ENCODE measurements around the gene LGALS8.
"Not testable (repeated sequence)": the region's sequence is repeated elsewhere in the genome, so short reads cannot be mapped to it uniquely, and the experiment has no call there.

Gene LGALS8

DNA sequence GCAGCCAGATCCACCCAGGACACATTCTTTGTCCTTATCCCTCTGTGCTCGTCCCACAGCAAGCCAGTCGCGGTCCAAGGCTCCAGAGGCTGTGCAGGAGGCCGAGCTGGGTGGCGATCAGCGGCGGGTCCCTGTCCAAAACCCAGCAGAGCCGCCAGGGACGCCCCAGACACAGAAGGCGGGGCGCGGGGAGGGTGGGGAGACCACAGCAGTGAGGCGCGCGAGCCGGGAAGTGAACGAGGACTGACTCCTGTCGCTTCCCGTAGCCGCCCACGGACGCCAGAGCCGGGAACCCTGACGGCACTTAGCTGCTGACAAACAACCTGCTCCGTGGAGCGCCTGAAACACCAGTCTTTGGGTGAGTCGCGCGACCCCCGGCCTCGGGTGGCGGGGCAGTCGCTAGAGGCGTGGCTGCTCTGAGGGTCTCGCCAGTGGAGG is at the start of gene LGALS8:
TSS of gene LGALS8 (plus strand) at position 279 of the 438 bp plus-strand sequence. CDS start 2,089 bp downstream, outside the sequence.
- DNase-seq (ENCODE audit: low read depth), result peak; percentile 90

DNA sequence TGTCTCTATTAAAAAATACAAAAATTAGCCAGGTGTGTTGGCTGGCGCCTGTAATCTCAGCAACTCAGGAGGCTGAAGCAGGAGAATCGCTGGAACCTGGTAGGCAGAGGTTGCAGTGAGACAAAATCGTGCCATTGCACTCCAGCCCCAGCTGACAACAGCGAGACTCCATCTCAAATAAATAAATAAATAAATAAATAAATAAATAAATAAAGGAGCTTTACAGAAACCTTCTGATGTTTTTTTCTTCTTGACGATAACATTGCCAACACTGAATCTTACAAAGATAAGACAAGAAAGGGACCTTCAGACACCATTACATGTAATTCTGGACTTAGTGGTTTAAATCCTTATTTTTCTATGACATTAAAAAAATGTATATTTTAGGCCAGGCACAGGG is 47.8 kb upstream of the LGALS8 start:
- DNase-seq (ENCODE audit: low read depth), result no peak

DNA sequence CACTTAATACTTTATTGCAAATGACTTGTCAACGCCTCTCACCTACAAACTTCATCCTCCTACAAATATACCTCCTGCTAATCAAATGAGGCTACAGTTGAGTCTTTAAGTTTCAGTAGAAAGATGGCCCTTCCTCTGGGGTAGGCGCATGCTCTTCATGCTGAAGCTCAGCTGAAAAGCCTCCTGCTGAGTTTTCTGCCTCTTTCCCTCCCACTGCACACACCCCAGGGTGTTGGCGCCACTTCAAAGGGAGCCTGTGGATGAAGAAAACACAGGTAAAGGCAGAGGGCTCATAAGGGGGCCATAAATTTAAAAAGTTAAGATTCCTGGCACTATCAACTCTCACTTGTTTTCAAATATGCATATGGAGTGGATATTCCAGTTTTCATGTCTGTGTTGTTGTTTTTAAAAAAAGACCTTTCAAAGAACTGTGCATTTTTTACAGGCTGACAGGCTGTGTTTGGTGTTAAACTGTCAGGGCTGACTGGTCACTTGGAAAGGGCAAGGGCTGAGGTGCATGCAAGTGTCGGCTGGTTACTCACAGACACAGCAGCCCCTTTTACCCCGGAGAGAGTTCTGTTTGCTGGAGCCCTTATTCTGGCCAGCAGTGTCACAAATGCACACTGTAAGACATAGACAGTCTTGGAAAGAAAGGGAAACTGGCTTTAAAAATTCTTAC is 42.9 kb upstream of the LGALS8 start:
- DNase-seq (ENCODE audit: low read depth), result no peak

DNA sequence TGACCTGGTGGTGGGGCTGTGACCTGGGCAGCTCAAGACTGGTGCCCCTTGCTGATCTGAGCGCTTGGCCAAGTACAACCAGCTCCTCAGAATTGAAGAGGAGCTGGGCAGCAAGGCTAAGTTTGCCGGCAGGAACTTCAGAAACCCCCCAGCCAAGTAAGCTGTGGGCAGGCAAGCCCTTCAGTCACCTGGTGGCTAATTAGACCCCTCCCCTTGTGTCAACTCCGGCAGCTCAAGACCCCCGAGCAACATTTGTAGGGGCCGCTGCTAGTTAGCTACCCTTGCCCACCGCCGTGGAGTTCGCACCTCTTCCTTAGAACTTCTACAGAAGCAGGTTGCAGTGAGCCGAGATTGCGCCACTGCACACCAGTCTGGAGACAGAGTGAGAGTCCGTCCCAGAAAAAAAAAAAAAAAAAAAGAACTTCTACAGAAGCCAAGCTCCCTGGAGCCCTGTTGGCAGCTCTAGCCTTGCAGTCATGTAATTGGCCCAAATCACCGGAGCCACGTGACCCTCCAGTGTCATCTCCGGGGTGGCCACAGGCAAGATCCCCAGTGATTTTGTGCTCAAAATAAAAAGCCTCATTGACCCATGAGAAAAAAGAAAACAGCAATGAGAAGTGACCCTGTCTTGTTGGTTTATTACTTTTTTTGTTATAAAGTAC is 39.3 kb upstream of the LGALS8 start:
- no peak for DNase-seq (ENCODE audit: low read depth)

DNA sequence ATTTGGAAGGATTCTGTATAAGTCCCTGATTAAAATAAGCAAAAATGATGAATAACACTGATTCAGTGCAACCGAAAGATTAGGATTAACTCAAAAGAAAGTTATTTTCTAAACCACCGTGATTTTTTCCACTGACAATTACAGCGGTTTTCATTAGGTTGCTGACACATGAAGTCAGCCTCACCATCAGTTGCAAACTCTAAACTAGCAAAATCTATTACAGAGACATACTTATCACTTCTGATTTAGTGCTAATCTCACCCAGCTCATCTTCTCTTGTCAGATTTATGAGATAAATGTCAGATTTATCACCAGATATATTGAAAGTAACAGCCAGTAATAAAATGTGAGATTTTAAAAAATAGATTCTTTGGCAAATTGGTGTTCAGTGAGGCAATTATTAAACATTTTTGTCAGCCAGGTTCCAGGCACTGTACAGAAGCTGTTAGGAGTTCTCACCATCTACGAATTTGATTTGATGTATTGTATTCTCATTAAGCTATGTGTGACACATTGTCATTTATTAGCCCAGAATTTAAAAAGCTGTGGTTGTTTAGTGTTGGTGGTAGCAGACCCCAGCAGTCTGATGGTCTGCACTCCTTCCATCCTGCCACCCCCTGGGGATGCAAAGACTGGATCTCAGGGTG is 37.3 kb upstream of the LGALS8 start:
- no peak for DNase-seq (ENCODE audit: low read depth)

DNA sequence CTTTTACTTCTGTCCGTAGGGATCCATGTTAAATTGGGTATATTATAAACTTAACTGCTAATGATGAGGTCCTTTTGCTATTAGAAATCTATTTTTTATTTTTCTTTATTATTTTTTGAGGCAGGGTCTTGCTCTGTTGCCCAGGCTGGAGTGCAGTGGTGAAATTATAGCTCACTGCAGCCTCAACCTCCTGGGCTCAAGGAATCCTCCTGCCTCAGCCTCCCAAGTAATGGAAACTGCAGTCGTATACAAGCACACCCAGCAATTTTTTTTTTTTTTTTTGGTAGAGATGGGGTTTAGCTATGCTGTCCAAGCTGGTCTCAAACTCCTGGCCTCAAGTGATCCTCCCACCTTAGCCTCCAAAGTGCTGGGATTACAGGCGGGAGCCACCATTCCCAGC is 34.6 kb upstream of the LGALS8 start:
- not testable (repeated sequence) for DNase-seq (ENCODE audit: low read depth)

DNA sequence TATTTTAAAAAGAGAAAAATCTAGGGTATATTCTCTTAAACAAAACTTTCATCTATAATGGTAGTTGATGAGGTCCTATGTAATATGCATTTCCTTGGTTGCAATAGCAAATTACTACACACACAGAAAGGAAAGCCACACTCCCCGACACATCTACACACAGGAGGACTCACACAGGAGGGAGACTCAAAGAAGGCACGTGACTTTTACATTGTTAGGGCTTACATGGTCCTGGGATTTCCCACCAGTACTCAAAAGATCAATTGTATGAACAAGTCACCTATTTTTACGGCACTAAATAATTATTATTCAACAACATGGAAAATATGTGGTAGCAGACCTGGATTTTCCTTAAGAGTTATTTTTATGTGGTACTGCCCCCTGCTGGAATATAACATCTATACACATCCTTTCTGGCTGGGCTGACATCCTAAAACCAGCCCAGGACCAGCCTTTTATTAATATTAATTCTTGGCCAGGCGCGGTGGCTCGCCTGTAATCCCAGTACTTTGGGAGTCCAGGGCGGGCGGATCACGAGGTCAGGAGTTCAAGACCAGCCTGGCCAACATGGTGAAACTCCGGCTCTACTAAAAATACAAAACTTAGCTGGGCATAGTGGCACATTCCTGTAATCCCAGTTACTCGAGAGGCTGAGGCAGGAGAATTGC is 33.9 kb upstream of the LGALS8 start:
- peak; percentile 70 for DNase-seq (ENCODE audit: low read depth)

DNA sequence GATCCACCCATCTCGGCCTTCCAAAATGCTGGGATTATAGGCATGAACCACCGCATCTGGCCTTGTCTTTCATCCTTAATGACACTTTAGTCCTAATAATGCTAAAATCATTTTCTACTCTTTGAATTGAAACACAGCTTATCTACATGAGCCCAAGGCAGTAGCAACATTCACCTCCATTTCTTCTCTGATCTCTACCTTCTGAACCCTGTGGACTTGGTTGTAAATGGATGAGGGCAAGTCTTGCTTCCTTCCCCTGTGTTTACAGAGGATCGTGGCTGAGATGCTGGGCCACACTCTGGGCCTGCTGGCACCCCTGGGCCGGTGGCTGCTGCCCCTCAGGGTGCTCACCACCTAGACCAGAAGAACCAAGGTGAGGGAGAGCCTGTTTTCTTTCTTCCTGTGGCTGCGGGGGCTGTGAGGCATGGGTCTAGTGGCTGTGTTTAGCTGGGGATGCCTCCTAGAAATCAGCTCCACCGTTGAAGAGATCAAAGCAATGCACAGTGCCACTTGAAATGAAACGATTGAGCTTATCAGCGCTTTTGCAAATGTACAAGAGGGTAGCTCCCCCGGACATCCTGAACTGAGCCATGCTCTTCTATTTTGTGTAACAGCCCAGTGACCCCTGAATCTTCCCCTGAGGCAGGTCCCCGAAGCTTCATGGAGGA is 32.2 kb upstream of the LGALS8 start:
- no peak for DNase-seq (ENCODE audit: low read depth)

DNA sequence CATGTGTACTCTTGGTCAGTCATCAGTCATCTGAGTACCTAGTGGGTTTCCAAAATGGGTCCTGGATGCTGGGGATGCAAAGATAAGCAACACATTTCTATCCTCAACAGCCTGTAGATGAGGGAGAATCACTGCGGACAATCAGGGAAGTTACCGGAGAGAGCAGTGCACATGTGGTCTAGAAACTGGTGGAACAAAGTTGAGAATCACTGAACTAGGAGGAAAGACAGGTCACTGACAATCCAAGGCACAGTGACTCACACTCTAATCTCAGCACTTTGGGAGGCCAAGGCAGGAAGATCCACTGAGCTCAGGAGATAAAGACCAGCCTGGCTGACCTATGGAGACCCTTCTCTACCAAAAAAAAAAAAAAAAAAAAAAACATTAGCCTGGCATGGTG is 31.4 kb upstream of the LGALS8 start:
- no peak for DNase-seq (ENCODE audit: low read depth)

DNA sequence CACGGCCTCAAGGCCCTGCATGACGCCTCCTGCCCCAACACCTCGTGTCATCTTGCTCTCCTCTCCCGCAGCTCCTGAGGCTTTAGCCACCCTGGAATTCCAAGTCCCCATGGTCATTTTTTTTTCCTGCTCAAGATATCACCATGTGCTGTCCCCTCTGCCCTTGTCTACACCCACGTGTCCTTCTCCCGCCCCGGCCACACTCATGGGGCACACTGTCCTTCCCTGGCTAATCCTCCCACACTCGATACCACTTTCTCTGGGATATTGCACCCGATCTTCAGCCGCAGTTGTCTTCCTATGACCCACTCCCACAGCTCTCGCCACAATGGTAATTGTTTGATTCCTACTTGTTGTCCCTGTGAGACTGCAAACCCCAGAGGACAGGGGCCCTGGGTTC is 29.7 kb upstream of the LGALS8 start:
- no peak for DNase-seq (ENCODE audit: low read depth)

DNA sequence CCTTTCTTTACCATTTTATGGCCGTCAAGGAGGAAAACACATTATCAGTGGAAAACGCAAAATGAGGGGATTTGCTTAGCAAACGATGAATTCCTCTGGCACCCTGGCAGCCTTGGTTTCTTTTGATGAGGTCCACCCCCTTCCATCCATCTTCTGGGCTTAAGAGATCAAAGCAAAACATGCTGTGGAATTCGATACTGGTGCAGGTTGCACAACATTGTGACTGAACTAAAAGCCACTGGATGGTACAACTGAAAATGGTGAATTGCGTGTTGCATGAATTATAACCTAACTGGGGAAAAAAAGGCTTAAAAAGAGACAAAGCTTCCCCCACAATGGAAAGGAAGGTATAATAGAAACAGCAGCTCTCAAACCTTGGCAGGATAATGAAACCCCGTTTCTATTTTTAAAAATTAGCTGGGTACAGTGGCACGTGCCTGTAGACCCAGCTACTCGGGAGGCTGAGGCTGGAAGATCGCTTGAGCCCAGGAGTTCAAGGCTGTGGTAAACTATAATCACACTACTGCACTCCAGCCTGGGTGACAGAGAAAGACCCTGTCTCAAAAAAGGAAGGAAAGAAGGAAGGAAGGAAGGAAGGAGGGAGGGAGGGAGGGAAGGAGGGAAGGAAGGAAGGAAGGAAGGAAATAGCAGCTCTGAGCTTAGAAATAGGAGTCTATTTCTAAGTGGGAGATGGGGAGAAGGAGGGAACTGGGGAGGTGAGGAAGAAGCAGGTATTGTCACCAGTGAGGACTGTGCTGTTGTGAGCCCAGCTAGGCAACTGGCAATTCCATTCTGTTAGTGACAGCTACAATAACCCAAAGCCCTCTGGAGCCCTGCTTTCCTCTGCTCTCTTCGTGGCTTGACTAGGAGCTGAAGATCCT is 29.0 kb upstream of the LGALS8 start:
- DNase-seq (ENCODE audit: low read depth), result no peak

DNA sequence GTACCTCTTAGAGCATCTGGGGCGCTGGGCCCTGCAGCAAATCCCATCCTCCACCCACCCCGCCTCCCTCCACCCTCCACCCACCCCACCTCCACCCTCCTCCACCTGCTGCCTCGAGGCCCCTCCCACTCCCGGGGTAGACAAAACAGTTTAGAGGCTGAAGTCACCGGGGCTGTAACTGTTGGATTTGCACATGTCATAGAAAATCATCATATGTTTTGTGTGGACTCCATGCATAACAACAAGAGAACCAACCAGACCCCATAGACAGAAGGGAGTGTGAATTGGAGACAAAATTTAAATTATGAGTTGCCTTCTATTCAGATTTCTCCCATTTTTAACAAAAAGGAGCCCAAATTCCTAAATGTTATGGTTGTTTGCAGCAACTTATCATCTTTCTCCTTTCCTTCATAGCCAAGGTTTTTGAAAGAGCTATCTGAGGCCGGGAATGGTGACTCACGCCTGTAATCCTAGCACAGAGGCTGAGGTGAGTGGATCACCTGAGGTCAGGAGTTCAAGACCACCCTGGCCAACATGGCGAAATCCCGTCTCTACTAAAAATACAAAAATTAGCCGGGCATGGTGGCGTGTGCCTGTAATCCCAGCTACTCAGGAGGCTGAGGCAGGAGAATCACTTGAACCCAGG is 28.2 kb upstream of the LGALS8 start:
- no peak for DNase-seq (ENCODE audit: low read depth)

DNA sequence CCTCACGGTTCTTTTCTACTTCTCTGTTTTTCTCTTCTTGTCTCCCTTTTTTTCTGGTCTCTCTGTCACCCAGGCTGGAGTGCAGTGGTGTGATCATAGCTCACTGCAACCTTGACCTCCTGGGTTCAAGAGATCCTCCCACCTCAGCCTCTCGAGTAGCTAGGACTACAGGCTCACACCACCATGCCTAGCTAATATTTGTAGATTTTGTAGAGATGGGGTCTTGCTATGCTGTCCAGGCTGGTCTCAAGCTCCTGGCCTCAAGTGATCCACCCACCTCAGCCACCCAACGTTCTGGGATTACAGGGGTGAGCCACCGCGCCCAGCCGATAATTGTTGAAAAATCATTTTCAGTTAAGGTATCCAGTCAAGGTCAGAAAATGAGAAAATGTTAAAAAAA is 25.9 kb upstream of the LGALS8 start:
- DNase-seq (ENCODE audit: low read depth), result no peak

DNA sequence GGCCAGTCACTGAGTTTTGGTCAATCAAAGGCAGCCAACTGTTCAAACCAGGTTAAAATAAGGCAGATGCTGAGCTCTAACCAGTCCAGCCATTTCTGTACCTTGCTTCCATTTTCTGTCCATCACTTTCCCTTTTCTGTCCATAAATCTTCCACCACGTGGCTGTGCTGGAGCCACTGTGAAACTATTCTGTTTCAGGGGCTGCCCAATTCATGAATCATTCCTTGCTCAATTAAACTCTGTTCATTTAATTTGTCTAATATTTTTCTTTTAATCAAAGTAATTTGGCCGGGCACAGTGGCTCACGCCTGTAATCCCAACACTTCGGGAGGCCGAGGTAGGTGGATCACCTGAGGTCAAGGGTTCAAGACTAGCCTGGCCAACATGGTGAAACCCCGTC is 22.7 kb upstream of the LGALS8 start:
- no peak for DNase-seq (ENCODE audit: low read depth)

DNA sequence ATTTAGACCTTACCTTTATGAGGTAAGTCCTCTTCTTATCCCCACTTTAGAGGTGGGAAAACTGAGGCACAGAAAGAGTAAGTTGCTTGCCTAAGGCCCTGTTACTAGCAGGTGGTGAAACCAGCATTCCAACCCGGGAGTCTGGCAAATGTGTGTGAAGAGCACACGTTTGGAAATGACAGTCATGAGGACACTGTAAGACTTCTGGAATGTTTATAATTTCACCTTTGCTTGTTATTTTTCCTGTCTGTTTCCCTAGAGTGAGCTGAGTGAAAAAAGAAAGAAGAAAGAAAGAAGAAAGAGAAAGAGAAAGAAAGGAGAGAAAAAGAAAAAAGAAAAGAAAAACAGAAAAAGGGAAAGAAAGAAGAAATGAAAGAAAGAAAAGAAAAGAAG is 21.2 kb upstream of the LGALS8 start:
- peak; percentile 52 for DNase-seq (ENCODE audit: low read depth)

DNA sequence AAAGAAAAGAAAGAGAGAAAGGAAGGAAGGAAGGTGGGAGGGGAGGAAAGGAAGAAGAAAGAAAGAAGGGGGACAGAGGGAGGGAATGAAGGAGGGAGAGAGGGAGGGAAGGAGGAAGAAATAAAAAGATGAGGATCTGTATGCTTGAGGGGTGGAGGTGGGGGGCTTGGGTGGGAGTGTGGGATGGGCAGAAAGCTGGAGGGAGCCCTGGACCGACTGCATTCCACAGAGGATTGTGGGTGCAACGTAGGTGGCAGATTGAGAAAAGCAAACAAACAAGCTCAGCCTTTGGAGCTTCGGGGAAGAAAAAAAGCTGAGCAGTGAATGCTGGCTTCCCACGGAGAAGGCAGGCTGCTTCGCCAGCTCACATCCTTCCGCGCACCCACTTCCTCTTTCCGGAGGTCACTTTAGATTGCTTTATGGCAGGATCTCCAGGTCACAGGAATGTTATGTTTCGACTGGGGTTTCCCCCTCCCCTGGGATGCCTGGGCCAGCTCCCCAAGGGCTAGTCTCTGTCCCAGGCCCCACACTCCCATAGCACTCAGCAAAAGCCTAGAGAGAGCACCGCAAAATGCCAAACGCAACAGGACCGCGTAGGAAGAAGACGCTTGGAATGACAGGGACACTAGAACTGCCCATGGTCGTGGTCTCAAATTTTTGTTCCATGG is 20.7 kb upstream of the LGALS8 start:
- peak; percentile 87 for DNase-seq (ENCODE audit: low read depth)

DNA sequence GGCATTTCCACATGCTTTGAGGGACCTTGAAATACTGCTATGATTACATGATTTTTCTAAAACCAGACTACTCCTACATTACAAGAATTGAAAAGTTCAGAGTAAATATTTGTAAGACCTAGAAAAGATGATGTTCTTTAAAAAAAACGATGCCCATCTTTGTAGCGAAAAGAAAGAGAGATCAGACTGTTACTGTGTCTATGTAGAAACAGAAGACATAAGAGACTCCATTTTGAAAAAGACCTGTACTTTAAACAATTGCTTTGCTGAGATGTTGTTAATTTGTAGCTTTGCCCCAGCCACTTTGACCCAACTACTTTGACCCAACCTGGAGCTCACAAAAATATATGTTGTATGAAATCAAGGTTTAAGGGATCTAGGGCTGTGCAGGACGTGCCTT is 19.4 kb upstream of the LGALS8 start:
- not testable (repeated sequence) for DNase-seq (ENCODE audit: low read depth)

DNA sequence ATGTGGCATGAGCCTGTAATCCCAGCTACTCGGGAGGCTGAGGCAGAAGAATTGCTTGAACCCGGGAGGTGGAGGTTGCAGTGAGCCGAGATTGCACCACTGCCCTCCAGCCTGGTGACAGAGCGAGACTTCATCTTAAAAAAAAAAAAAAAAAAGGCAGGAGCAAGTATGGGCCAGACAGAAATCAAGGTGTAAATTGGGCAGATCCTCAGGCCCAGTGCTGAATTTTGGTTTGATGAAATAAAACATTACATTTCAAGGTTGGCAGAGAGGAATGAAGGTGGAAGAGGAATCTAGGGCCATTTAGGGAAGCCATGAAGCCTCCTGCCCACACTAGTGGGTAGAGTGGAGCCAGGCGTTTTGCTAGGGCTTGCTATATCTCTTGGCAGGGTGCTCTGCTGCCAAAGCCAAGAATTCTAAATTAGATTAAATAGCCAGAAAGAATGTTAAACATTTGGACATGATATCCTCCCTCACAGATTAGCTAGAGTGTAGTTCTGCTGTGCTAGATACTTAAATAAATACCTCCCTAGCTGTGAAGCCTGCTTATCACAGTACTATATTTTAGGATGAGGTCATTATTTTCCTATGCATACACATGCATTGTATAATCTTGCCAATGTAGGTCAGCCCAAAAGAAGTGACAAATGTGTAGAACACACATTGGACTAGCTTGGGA is 16.6 kb upstream of the LGALS8 start:
- no peak for DNase-seq (ENCODE audit: low read depth)

DNA sequence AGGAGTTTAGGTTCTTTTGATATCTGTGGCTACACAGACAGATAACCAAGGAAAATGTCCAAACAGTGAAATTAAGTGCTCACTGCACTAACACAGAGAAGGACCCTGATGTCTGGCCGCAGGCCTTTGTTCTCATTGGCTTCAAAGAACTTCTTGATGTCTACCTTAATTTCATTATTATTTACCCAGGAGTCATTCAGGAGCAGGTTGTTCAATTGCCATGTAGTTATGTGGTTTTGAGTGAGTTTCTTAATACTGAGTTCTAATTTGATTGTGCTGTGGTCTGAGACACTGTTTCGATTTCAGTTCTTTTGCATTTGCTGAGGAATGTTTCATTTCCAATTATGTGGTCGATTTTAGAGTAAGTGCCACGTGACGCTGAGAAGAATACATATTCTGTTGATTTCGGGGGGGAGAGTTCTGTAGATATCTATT is 15.2 kb upstream of the LGALS8 start:
- no peak for DNase-seq (ENCODE audit: low read depth)

DNA sequence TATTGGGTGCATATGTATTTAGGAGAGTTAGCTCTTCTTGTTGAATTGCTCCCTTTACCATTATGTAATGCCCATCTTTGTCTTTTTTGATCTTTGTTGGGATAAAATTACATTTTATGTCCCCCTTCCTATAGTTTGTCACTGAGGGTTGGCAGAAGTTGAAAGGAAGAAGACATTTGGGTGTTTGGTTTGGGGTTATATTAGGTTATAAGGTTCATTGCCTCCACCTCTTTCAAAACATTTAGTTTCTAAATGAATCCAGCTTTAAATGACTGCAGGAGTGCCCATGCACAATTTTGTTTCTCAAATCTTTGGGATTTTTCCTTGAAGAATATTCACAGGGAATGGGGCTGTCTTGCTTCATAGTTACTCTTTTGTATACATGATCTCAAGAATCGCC is 14.6 kb upstream of the LGALS8 start:
- DNase-seq (ENCODE audit: low read depth), result no peak

All from ELR (cell line).